Heart left ventricle (tissue), 13 donors: ENCODE results near the gene SMIM28.

ENCODE experiments used
- CTCF ChIP-seq, 12 donors: fragments of 200-600 bp; sonication (generic) in 4 of 12; IDR thresholded peaks; one replicate each; pipeline versions ENCODE4 v1.5.0 to v1.8.0; 2018 to 2022; ENCODE audit warnings: antibody characterized with exemption in 12 of 12, mild to moderate bottlenecking in 5 of 12
- POLR2A ChIP-seq, 2 donors: fragments of 450-650 bp; IDR thresholded peaks; one replicate each; pipeline ENCODE4 v1.6.1; 2017; ENCODE audit warnings: antibody characterized with exemption in 2 of 2, mild to moderate bottlenecking in 2 of 2, moderate library complexity in 2 of 2
- donor health status: ischemic (EF 13 %, LVEDD 7.1; RV severe dilation, severe dysfunction).
- donor health status: DM: no; HTN: yes; CAD: no.
- donor health status: DM: no; HTN: no; CAD: no.
- donor health status: ischemic (EF 25% LVEDD 6.9; RV normal size, moderate dysfunction).
- donor health status: ischemic (EF 25% LVEDD 5.7; RV mildly dilated, moderate dysfunction).
- donor health status: ischemic (EF 35%, LVEDD 5.7; RV mildly dilated, moderate dysfunction).
- donor health status: nonischemic (EF 11% LVEDD 7.7; RV severe dilation, severe dysfunction).
- donor health status: DM: yes; HTN: yes; CAD: no.
- donor health status: PGD.
- donor health status: ischemic (EF 29% LVEDD 5.4; RV normal size, mild dysfunction).
- donor health status: nonischemic (EF 23%, LVEDD 6.1; RV moderate dilation, normal function).

GRCh38 chr6:138403801-138404665 is 26.3 kb downstream of the SMIM28 start, which contains the start of gene HEBP2:
- TF ChIP-seq CTCF (IDR thresholded peaks at IDR 0.05) (peak; percentile 47 to 85 (median 75)), POLR2A (IDR thresholded peaks at IDR 0.05) (peak; percentile 12 to 84)
